NCI-H1092 treated with DMSO at 0.1 percent for 48 hours (cell line): ENCODE results near the gene CASP12.

Source experiments
- DNase-seq: peaks from one replicate; lab custom pipeline; 2025; lab: John Stamatoyannopoulos, UW

CASP12 gene

DNA sequence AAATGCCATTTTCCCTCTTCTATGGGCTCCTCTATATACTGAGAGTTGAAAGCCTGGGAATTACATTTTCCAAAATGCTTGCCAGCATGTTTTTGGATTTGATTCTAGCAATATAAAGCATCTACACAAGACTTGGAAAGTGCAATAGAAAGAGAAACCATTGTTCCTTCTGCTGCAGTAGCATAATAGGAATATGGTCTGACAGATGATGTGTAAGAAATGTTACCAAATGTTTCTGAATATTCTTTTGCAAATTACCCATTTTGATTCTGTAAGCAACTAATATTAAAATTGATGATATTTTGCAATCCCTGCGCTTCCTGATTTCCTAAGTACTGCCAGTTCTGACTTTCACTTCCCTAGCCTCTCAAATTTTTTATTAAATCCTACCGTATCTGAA is 61.6 kb downstream of the CASP12 start:
- DNase-seq: no peak
